ENCODE measurements around the gene TTPAL. TPM values are rescaled to one million over a fixed set of nuclear protein-coding genes. Genes with fewer than 3 reads are reported as not detected.

The TTPAL gene
- total RNA-seq, 1 experiment from 2014 or later = 14.0 TPM

GRCh38 chr20:44521484-44522481 is 46.1 kb downstream of the TTPAL start, which contains the start of gene SERINC3:
Gene SERINC3 (minus strand): TSS chr20:44522070. CDS start chr20:44521951, 119 bp downstream.
- peaks cover 35% of the 10 kb centered on the region for H3K4me1 ChIP-seq (ENCODE audit: insufficient read depth, low read length)
- CTCF ChIA-PET = no interaction called here

GRCh38 chr20:44522841-44523240 is 47.2 kb downstream of the TTPAL start:
- peak overlapping the region; percentile 86; the same call in 1 of the 2 replicates for H3K4me3 ChIP-seq (ENCODE audit: low read length)
- no peaks in the 10 kb centered on the region for H3K27me3 ChIP-seq (ENCODE audit: low read length)
- no peak for DNase-seq
- peaks cover 36% of the 10 kb centered on the region for H3K4me1 ChIP-seq (ENCODE audit: insufficient read depth, low read length)
- H4K20me1 ChIP-seq (ENCODE audit: low read length) = peaks cover 20% of the 10 kb centered on the region
- no TSS peak for BruUV-seq (replicated peaks)
- no peak for ATAC-seq
- no peak for TF ChIP-seq CTCF (conservative IDR thresholded peaks at IDR 0.05; ENCODE audit: low read depth, low read length)
- TF ChIP-seq EZH2 (IDR thresholded peaks at IDR 0.05; ENCODE audit: low read length, unreplicated experiment) = no peak
- TF ChIP-seq EZH2phosphoT487 (IDR thresholded peaks at IDR 0.05; ENCODE audit: borderline replicate concordance, low read length) = no peak
- H3K36me3 ChIP-seq (ENCODE audit: low read depth, low read length) = no peaks in the 10 kb centered on the region
- no peaks in the 10 kb centered on the region for H3K9me2 ChIP-seq (replicated peaks; ENCODE audit: low read length)
- H2AFZ ChIP-seq (ENCODE audit: low read length) = no peak overlapping the region
- peak overlapping the region; percentile 96 for H3K9ac ChIP-seq (ENCODE audit: low read length)
- no peaks in the 10 kb centered on the region for H3F3A ChIP-seq (ENCODE audit: low read length, unreplicated experiment)
- POLR2A ChIA-PET (ENCODE audit: unreplicated experiment) = interaction anchor here (0.6 to 1.0 kb wide), 2 partner anchors 10 to 27 kb away, joined by 3 read pairs; no protein-coding TSS in a partner anchor
- no peaks in the 10 kb centered on the region for H3K9me3 ChIP-seq (ENCODE audit: low read length)
- peak overlapping the region; percentile 93 for H3K4me2 ChIP-seq (ENCODE audit: low read length)
- H3K27ac ChIP-seq (ENCODE audit: low read length) = 0 out of 2 replicates have a peak overlapping the region, but pooled peaks have one; percentile 89
- peaks cover 40% of the 10 kb centered on the region for H3K79me2 ChIP-seq (ENCODE audit: low read length)
- intact Hi-C loops (cut with micrococcal nuclease) = loop anchor here (1.0 to 5.0 kb wide), 3 partner anchors 28 to 316 kb away; partner anchors contain the start of gene TTPAL
- CTCF ChIA-PET = no interaction called here

More at GRCh38 chr20:44521484-44522481, 46.1 kb downstream of the TTPAL start, which contains the start of gene SERINC3:
- peak within 1 kb of the TSS; percentile 60 for H2AFZ ChIP-seq (ENCODE audit: low read length)
- no peaks in the 10 kb centered on the region for H3K27me3 ChIP-seq (ENCODE audit: low read length)
- intact Hi-C loops (cut with micrococcal nuclease) = loop anchor here (1.0 to 5.0 kb wide), 3 partner anchors 26 to 314 kb away; partner anchors contain the start of gene TTPAL
- POLR2A ChIA-PET (ENCODE audit: unreplicated experiment) = interaction anchor here (0.5 to 1.0 kb wide), 6 partner anchors 11 to 733 kb away, joined by 3 to 16 read pairs (median 4); partner anchors contain the start of gene SLPI
- no peaks in the 10 kb centered on the region for H3K9me3 ChIP-seq (ENCODE audit: low read length)
- no peak for TF ChIP-seq EZH2 (IDR thresholded peaks at IDR 0.05; ENCODE audit: low read length, unreplicated experiment)
- peak; percentile 57 for TF ChIP-seq CTCF (conservative IDR thresholded peaks at IDR 0.05; ENCODE audit: low read depth, low read length)
- BruUV-seq (replicated peaks) = TSS peak; percentile 69
- H3K4me2 ChIP-seq (ENCODE audit: low read length) = peak within 1 kb of the TSS; percentile 93
- peak; percentile 98 for DNase-seq
- H3K4me3 ChIP-seq (ENCODE audit: low read length) = peak within 1 kb of the TSS; percentile 86
- H3K79me2 ChIP-seq (ENCODE audit: low read length) = peaks cover 51% of the 10 kb centered on the region
- H4K20me1 ChIP-seq (ENCODE audit: low read length) = peaks cover 29% of the 10 kb centered on the region
- peak; percentile 96 for ATAC-seq
- H3K27ac ChIP-seq (ENCODE audit: low read length) = peak within 1 kb of the TSS; percentile 89
- H3K36me3 ChIP-seq (ENCODE audit: low read depth, low read length) = no peaks in the 10 kb centered on the region
- H3K9ac ChIP-seq (ENCODE audit: low read length) = peak within 1 kb of the TSS; percentile 96
- no peaks in the 10 kb centered on the region for H3F3A ChIP-seq (ENCODE audit: low read length, unreplicated experiment)
- no peaks in the 10 kb centered on the region for H3K9me2 ChIP-seq (replicated peaks; ENCODE audit: low read length)
